ENCODE results near the gene POR.

Gene POR

GRCh38 chr7:75937958-75938786 lies 23.2 kb downstream of the POR start:
- H3K9me3 ChIP-seq (ENCODE audit: severe bottlenecking) = no peaks in the 10 kb centered on the region
- H3K4me3 ChIP-seq (ENCODE audit: severe bottlenecking) = no peak overlapping the region
- no peak for TF ChIP-seq CTCF (IDR thresholded peaks at IDR 0.05; ENCODE audit: poor library complexity, severe bottlenecking)
- no peak for ATAC-seq (ENCODE audit: low read depth)
- H3K27me3 ChIP-seq (ENCODE audit: insufficient read depth, poor library complexity, severe bottlenecking) = no peaks in the 10 kb centered on the region
- H3K4me1 ChIP-seq (ENCODE audit: insufficient read depth, poor library complexity, severe bottlenecking) = peaks cover 4% of the 10 kb centered on the region
- no peak for DNase-seq (ENCODE audit: low spot score)
- H3K36me3 ChIP-seq (ENCODE audit: low read depth) = no peaks in the 10 kb centered on the region
- no peak overlapping the region for H3K27ac ChIP-seq (ENCODE audit: poor library complexity, severe bottlenecking)

- no peaks in the 10 kb centered on the region for H3K27me3 ChIP-seq (ENCODE audit: insufficient read depth, poor library complexity, severe bottlenecking)
- H3K4me3 ChIP-seq (ENCODE audit: severe bottlenecking) = no peak overlapping the region
- ATAC-seq (ENCODE audit: low read depth) (no peak), DNase-seq (ENCODE audit: low spot score) (no peak)
- no peaks in the 10 kb centered on the region for H3K36me3 ChIP-seq (ENCODE audit: low read depth)
- TF ChIP-seq CTCF (IDR thresholded peaks at IDR 0.05; ENCODE audit: poor library complexity, severe bottlenecking) = no peak
- peaks cover 7% of the 10 kb centered on the region for H3K4me1 ChIP-seq (ENCODE audit: insufficient read depth, poor library complexity, severe bottlenecking)
- no peaks in the 10 kb centered on the region for H3K9me3 ChIP-seq (ENCODE audit: severe bottlenecking)
- no peak overlapping the region for H3K27ac ChIP-seq (ENCODE audit: poor library complexity, severe bottlenecking)
Observed at GRCh38 chr7:75938921-75939320, 24.0 kb downstream of the POR start.

- no peak overlapping the region for H3K4me3 ChIP-seq (ENCODE audit: severe bottlenecking)
- H3K4me1 ChIP-seq (ENCODE audit: insufficient read depth, poor library complexity, severe bottlenecking) = peaks cover 25% of the 10 kb centered on the region
- peak; percentile 79 for DNase-seq (ENCODE audit: low spot score)
- no peaks in the 10 kb centered on the region for H3K9me3 ChIP-seq (ENCODE audit: severe bottlenecking)
- no peaks in the 10 kb centered on the region for H3K27me3 ChIP-seq (ENCODE audit: insufficient read depth, poor library complexity, severe bottlenecking)
- H3K36me3 ChIP-seq (ENCODE audit: low read depth) = no peaks in the 10 kb centered on the region
- no peak for TF ChIP-seq CTCF (IDR thresholded peaks at IDR 0.05; ENCODE audit: poor library complexity, severe bottlenecking)
- H3K27ac ChIP-seq (ENCODE audit: poor library complexity, severe bottlenecking) = peak overlapping the region; percentile 1
- ATAC-seq (ENCODE audit: low read depth) = peak; percentile 99
Observed at GRCh38 chr7:75943864-75944263, 28.9 kb downstream of the POR start.

GRCh38 chr7:75944507-75944906 lies 29.6 kb downstream of the POR start:
- Histone ChIP-seq H3K4me1 (ENCODE audit: insufficient read depth, poor library complexity, severe bottlenecking) (peaks cover 25% of the 10 kb centered on the region), H3K27me3 (ENCODE audit: insufficient read depth, poor library complexity, severe bottlenecking) (no peaks in the 10 kb centered on the region), H3K4me3 (ENCODE audit: severe bottlenecking) (no peak overlapping the region), H3K9me3 (ENCODE audit: severe bottlenecking) (no peaks in the 10 kb centered on the region), H3K36me3 (ENCODE audit: low read depth) (no peaks in the 10 kb centered on the region), H3K27ac (ENCODE audit: poor library complexity, severe bottlenecking) (peak overlapping the region; percentile 1)
- DNase-seq (ENCODE audit: low spot score) (no peak), ATAC-seq (ENCODE audit: low read depth) (no peak)
- TF ChIP-seq CTCF (IDR thresholded peaks at IDR 0.05; ENCODE audit: poor library complexity, severe bottlenecking) = no peak

Data from RWPE2 (cell line).